ENCODE results near the gene VEZT.

GRCh38 chr12:95195122-95195521 lies 22.5 kb upstream of the VEZT start:
- TF ChIP-seq CTCF (conservative IDR thresholded peaks at IDR 0.05) (no peak), ZFX (IDR thresholded peaks at IDR 0.05) (no peak)

Data from C4-2B (cell line).